Activated T-cell treated with anti-CD3 and anti-CD28 coated beads for 24 hours (primary cell): ENCODE measurements around the gene CTRB1.

Experiments used
- DNase-seq: peaks from one replicate; pipeline ENCODE4 v3.0.0-alpha.2; 2020; ENCODE audit warnings: low read depth

The CTRB1 gene

DNA sequence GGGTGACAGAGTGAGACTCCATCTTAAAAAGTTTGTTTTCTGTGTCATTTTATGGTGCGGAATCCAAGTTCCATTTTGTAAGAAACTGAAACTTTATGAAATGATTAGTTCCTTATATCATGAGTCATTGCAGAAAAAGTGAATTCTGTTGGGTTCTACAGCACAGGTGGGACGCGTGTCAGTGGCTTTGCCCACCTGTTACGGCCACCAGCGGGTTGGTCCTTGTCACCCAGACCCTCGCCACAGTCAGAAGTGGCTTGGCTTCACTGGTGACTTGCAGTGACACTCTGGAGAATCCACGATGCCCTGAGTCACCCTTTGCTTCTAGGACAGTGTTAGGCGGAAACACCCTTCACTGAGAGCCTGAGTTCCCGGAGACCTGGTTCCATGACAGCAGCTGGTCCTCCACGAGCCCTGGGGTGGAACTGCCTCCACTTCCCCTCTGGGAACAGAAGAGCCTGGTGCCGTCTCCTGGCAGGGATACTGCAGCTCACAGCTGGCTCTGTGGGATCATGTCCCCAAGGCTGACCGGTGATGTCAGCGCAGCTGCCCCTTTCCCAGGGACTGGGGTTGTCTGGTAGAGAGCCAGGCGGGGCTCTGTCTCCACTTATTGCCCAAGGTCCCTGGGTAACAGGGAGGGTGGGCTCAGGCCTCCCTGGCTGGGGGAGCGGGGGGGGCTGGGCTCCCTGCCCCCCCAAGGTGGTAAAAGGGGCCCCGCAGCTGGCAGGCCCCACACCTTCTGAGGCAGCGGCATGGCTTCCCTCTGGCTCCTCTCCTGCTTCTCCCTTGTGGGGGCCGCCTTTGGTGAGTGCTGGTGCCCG is at the start of gene CTRB1:
CTRB1 (plus strand) TSS at position 733 of the 821 bp plus-strand sequence; CDS start at position 753, 20 bp downstream.
- DNase-seq = no peak

DNA sequence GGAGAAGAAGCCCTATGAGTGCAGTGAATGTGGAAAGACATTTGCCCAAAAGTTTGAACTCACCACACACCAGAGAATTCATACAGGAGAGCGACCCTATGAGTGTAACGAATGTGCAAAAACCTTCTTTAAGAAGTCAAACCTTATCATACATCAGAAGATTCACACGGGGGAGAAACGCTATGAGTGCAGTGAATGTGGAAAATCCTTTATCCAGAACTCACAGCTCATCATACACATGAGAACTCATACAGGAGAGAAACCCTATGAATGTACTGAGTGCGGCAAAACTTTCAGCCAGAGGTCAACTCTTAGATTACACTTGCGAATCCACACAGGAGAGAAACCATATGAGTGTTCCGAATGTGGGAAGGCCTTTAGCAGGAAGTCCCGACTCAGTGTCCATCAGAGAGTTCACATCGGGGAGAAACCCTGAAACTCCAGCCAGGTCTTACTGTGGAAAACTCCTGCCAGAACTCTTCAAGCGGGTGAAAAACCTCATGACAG is 48.8 kb upstream of the CTRB1 start:
- no peak for DNase-seq

DNA sequence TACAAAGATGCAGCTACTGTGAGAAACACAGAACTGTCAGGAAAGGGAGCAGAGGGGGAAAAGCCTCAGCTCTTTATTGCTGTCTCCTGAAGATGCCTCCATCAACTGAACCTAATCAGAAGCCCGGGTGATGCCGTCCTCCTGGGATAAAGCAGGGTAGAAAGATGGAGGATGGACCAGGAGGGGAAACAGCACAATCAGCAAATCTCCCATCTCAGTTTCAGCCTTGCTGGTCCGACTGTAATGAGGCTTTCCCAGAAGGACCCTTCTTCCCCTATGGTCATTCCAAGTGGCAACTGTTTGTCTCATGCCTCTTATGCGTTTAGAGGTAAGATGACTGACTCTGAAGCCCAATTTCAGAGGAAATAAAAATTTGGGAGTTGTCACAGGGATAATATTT is 46.2 kb upstream of the CTRB1 start:
- no peak for DNase-seq

DNA sequence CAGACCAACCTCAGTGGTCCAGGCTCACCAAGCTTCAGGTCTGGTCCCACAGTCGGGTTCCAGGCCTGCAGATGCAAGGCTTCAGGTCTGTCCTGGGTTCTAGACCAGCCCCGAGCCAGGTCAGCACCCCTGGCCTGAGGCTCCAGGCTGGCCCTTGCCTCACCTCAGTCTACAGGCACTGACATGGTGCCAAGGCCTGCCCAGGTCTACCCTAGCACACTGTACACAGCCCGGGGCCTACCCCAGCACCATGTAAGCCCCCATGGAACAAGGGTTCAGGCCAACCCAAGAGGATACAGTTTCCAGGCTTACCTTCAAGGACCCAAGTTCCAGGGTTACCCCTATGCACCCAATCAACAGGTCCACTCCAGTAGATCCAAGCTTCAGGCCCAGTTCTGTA is 43.7 kb upstream of the CTRB1 start:
- no peak for DNase-seq

DNA sequence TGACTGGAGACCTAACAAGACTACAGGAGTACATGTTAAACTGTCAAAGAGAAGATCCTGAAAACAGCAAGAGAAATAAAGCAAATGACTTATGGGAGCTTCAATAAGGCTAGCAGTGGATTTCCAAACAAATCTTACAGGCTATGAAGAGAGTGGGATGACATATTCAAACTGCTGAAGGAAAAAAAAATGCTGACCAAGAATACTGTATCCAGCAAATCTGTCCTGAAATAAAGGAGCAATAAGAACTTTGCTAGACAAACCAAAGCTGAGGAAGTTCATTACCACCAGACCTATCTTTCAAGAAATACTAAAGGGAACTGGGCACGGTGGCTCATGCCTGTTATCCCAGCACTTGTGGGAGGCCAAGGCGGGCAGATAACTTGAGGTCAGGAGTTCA is 41.9 kb upstream of the CTRB1 start:
- DNase-seq = no peak

DNA sequence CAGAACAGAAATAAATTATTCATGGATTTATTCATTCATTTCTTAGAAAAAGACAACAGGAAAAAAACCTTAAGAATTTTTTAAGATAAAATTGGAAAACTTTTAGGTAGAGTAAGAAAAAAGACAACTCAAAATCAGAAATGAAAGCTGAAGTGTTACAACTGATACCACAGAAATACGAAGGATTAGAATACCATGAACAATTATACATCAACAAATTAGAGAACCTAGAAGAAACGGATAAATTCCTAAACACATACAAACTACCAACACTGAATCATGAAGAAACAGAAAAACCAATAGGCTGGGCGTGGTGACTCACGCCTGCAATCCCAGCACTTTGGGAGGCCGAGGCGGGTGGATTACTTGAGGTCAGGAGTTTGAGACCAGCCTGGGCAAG is 39.6 kb upstream of the CTRB1 start:
- DNase-seq = no peak

DNA sequence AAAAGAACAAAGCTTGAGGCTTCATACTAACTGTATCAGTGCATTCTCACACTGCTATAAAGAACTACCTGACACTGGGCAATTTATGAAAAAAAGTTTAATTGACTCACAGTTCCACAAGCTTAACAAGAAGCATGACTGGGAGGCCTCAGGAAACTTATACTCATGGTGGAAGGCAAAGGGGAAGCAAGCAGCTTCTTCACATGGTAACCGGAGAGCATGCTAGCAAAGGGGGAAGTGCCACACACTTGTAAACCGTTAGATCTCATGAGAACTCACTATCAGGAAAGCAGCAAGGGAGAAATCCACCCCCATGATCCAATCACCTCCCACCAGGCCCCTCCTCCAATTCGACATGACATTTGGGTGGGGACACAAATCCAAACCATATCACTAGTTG is 37.2 kb upstream of the CTRB1 start:
- no peak for DNase-seq

DNA sequence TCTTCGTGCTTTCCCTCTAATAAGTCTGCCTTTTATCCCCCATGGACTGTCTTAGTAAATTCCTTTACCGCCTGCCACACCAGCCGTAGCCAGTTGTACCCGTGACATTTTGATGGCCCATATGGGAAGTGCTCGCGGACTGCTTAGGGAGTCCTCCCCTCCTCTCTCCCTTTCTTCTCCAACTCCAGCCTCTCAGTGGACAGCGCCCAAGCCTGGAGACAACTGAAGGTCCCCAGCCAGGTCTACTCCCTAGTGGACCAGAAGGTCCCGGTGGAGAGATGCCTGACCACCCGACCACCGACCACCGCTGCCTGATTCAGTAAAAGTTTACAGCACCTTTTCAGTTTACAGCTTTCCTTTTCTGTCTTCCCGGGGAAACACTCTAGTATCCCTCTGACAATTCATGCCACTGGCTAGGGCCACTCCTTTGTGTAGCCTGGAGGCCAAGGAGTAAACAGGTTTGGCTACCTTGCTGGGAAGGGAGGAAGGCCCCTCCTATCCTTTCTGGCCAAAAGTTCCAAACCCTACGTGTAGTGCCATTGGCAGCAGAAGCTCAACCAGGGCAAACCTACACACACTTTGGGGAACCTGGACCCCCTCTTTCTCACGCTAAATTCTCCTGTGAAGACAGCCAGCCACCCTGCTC is 29.8 kb upstream of the CTRB1 start:
- no peak for DNase-seq

DNA sequence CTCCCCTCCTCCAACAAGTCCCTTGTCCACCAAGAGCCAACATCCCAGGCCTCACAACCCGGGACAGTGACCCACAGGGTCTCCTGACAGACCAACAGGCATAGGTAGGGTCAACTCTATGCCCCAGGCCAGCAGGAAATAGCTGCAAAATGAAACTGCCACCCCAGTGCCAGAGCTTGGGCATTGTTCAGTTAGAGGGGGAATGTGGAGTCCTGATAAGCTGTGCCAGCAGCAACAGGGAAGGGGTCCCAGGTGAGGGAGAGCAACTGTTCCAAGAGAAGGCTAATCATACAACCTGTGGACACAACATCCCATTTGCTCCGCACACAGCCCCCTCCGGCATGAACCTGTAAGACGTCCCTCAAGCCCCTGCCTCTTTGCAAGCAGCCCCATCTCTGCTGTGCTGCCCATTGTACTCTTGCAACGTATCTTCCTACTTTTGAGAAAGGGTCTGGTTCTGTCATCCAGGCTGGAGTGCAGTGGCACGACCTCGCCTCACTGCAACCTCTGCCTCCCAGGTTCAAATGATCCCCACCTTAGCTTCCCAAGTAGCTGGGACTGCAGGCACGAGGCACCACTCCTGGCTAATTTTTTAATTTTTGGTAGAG is 29.0 kb upstream of the CTRB1 start:
- no peak for DNase-seq

DNA sequence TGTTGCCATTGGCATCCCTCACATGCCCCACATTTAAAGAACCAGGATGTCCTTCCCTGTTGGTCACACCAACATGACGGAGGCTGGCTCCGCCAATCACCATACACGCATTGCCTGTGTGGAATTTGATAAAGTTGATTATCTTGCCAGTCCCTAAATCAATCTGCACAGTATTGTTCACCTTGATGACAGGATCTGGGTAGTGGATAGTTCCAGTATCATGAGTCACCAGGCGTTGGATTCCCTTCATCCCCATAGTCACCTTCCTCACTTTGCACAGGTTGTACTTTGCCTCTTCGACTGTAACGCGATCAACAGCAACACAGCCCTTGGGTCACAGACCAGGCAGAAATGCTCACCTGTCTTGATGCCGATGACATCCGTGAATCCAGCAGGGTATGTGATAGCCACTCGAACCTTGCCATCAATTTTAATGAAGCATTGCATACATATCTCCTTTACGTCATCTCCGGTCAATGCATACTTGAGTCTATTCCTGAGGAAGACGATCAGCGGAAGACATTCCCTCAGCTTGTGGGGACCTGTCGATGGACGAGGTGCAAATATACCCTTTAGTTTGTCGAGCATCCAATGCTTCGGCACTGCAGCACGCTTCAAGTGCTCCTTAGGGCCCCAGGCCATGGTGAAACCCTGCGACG is 26.1 kb upstream of the CTRB1 start:
- no peak for DNase-seq

DNA sequence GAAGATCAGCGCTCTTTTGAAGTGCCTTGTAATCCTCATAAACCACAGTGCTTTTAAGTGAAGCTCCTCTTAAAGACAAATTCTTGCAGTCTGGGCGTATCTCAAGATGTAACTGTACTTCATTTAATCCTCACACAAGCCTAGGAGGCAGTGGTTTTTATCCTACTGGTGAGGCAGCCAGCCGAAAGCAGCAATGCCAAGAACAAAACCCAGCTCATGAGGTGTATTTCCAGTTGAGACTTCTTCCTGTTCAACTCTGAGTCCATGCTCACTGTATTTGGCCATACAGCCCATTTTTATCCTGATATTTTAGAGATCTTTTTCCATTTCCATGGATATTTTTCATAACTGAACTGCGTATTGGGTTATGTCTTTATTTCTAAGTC is 25.5 kb upstream of the CTRB1 start:
- DNase-seq = no peak

DNA sequence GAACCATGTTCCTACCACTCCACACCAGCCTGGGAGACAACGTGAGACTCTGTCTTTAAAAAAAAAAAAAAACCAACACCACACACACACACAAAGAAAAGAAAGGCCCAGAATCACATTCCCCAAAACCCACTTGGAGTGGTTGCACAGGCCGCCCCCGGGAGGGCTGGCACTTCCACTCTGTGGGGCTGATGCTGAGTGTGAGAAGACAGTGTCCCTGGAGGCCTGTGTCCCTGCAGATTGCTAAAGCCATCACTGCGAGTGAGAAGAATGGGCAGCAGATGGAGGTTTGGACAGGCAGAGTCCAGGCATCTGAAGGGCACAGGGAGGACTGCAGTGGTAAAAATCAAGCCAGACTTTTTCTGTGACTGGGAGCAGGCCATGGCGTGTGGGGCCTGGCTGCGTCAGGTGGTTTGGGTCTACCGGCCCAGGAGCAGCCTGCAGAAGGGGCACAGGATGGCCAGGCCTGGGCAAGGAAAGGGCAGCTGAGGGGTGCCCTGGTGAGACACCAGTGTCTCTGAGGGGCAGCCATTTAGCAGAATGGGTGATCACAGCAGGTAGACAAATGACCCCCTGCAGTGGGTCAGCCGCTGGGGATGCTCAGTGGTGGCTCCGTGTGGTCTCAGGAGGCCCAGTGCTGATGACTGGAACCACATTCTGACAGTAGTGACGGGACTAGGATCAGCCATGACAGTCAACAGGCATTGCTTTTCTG is 24.9 kb upstream of the CTRB1 start:
- DNase-seq = no peak

DNA sequence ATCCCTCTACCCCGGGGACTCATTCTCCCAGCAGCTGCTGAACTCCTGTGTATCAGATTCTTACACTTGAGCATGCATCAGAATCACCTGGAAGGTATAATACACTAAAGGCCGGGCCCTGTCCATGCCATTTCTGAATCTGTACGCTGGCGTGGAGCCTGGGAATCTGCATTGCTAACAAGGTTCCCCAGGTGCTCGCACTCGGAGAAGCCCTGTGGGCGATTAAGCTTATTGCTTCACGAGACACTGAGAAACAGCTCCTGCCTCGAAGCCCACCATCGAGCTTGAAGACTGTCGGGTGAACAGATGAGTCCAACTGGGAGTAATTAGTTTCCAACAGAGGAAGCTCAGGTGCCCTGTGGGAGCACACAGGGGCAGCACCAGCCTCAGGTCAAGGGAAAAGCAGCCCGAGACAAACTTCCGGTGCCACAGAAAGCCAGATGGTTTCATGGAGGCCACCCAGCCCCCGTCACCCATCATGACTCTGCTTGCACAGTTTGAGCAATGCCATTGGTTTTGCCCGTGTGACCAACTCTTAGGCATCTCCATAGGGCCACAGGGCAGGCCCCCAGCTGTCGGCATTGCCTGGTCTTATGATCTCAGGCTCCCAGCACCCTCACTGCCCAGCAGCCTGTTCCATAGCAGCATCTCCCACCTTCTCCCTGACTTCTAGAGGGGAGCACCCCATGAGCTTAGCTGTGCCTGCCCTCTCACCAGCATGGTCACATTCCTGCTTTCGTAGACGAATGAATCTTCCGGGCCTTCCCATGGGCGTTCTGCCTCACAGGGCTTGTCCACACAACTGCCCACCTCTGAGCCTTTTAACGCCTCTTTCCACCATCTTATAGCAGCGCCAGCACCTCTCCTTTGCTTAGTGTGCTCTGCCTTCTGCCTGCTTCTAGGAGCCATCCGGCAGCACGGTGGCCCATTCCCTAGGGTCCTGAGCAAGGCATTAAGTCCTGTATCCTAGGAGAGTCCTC is 22.7 kb upstream of the CTRB1 start:
- DNase-seq = no peak

DNA sequence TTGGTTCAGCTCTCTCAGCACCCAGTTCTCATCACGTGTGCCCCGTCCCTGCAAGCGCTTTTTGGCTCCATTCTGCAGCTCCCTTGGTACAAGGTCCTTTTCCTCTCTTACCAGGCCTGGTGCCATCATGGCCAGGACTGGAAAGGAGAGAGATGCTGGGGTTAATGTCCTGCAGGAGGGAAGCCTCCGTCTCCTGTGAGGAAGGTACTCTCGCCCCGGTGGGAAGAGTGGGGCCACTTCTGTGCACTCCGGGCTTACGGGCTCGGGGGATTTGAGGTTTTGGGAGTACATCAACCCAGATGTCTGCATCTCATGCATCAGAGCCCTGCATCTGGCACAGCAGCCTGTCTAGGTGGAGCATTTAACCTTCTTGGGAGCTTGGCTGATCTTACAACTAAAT is 22.0 kb upstream of the CTRB1 start:
- no peak for DNase-seq

DNA sequence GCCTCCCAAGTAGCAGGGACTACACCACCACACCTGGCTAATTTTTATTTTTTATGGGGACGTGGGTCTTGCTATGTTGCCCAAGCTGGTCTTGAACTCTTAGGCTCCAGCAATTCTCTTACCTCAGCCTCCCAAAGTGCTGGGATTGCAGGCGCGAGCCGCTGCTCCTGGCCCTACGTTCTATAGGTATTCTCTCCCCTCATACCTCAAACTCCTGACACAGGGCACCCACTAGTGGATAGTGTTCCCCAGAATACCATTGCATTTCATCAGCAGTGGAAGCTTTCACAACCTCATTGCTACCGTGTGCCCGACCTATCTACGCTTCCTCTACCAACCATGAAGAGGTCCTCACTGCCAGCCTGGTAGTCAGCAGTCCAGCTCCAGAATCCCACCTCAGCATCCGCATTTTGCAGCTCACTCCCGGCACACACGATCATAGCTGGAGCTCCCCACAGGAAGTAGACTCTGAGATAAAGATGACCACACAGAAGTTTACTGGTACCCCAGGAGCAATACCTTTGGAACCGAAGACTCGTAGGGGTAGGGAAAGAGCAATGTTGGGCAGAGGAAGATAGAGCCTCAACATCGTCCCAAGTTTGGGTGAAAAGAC is 21.2 kb upstream of the CTRB1 start:
- no peak for DNase-seq

DNA sequence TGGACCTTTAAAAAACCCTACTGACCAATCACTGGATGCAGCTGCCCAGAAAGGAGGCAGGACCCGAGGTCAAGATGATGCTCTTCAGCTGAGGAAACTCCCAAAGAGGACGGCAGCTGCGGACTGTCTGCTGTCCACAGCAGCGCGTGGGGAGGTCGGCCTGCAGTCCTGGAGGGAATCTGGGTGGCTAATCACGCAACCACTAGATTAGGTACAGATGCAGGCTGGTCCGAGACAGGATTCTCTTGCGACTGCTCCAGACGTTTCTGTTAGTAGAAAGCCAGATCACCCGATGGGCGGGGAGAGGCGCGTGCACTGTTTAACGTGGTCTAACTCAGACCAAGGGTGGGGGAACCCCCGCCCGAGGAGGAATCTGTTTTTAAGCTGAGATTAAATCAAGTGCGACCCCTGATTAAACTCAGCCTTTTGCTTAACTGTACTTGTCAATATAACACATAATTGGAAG is 20.6 kb upstream of the CTRB1 start:
- no peak for DNase-seq

DNA sequence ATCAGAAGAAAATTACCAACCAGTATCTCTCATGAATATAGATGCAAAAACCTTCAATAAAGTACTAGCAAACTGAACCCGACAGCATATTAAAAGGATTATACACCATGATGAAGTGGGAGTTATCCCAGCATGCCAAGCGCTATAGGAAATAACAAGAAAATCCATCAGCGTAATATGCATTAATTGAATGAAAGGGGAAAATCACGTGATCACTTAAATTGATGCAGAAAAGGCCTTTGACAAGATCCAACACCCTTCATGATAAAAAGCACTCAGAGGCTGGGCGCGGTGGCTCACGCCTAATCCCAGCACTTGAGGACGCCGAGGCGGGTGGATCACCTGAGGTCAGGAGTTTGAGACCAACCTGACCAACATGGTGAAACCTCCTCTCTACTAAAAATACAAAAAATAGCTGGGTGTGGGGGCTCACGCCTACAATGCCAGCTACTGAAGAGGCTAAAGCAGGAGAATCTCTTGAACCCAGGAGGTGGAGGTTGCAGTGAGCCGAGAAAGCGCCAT is 16.7 kb upstream of the CTRB1 start:
- DNase-seq = no peak

DNA sequence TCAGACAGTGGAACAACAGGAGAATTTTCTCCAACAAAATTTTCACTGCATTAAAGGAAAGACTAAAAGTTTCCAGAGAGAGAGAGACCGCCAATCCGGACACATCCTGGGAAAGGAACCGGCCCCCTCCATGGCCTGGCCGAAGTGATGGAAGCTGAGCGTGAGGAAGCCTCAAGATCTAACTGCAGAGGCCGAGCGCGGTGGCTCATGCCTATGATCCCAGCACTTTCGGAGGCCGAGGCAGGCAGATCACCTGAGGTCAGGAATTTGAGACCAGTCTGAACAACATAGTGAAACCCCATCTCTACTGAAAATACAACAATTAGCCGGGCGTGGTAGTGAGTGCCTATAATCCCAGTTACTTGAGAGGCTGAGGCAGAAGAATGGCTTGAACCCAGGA is 15.7 kb upstream of the CTRB1 start:
- DNase-seq = no peak

DNA sequence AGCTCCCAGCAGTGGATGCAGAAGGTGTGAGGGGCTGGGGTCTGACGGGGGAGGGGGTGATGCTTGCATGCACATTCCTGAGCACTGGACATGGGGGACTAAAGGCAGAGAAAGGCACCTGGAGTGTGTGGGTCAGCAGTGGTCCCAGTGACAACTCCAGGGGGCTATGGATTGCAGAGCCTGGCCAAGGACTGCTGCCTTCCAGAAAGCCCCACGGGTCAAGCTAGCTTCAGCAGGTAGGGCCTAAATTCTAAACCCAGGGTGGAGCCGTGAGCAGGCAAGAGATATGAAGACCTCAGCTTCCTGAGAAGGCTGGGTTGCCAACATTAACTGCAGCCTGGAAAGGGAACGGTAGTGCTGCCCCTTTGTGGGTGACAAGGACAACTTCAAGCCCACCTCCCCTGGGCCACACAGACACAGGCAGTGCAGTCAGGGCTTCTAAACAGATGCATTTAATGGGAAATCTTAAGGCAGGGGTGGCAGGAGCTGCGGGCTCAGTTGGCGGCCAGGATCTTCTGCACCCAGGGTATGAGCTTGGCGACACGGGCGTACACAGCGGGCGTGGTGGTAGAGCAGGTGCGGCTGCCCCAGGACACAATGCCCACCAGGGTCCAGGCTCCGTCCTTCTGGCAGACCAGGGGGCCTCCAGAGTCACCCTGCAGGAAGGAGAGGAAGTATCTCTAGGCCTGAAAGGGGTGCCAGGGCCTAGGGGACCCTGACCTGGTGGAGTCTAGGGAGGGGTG is 14.9 kb upstream of the CTRB1 start:
- no peak for DNase-seq
